Suprapubic skin (tissue), 4 donors: ENCODE data around the gene MLLT10. TPM values are rescaled to one million over a fixed set of nuclear protein-coding genes. Genes with fewer than 3 reads are reported as not detected.

Experiments used
- DNase-seq, 2 donors: peaks; one replicate each; pipeline ENCODE4 v3.0.0-alpha.2; 2019; ENCODE audit warnings: low spot score in 2 of 2
- H3K27ac ChIP-seq: fragments of 200-600 bp; sonication (generic); one replicate; pipeline ENCODE4 v1.5.1; 2019
- H3K27me3 ChIP-seq: fragments of 200-600 bp; sonication (generic); one replicate; pipeline ENCODE4 v1.5.1; 2019
- H3K36me3 ChIP-seq: fragments of 200-600 bp; sonication (generic); one replicate; pipeline ENCODE4 v1.5.1; 2019
- H3K4me1 ChIP-seq: fragments of 200-600 bp; sonication (generic); one replicate; pipeline ENCODE4 v1.5.1; 2019
- H3K4me3 ChIP-seq: fragments of 200-600 bp; sonication (generic); one replicate; pipeline ENCODE4 v1.5.1; 2019; ENCODE audit warnings: mild to moderate bottlenecking
- H3K9me3 ChIP-seq: fragments of 200-600 bp; sonication (generic); one replicate; pipeline ENCODE4 v1.5.1; 2019
- EP300 ChIP-seq: sonication (generic); formaldehyde crosslinking; IDR thresholded peaks from one replicate; pipeline ENCODE4 v1.6.1; 2017; ENCODE audit warnings: antibody characterized with exemption
- POLR2A ChIP-seq, 2 donors: fragments of 450-650 bp; IDR thresholded peaks; one replicate each; pipeline ENCODE4 v1.6.1; 2017; ENCODE audit warnings: antibody characterized with exemption in 2 of 2, mild to moderate bottlenecking in 2 of 2, moderate library complexity in 2 of 2
- POLR2AphosphoS5 ChIP-seq, 3 donors: sonication (generic); formaldehyde crosslinking; IDR thresholded peaks; one replicate each; pipeline ENCODE4 v1.6.1; 2017; ENCODE audit warnings: antibody characterized with exemption in 3 of 3
- WGBS: methylation state at CpG from one replicate; pipeline ENCODE4 v1.1.5; 2018; 5-methylcytosine and 5-hydroxymethylcytosine counted together
- total RNA-seq, 4 donors: library from RNA; depleted of rRNA; stranded (reverse); fragments of >200 nt; gene quantifications; one replicate each; pipeline ENCODE4 v1.1.0, GENCODE V29; 2016
- TF ChIP-seq, protein P1 (sequence below), 2 donors: fragments of 200-600 bp in 1 of 2; fragments of 450-650 bp in 1 of 2; sonication (generic) in 1 of 2; IDR thresholded peaks; one replicate each; pipeline ENCODE4 v1.5.1; 2016 to 2019; ENCODE audit warnings: antibody characterized with exemption in 2 of 2, mild to moderate bottlenecking in 1 of 2, moderate library complexity in 1 of 2

Gene MLLT10
- total RNA-seq, 4 donors from 2014 or later, result 58.0 to 97.8 (median 64.4) TPM

DNA sequence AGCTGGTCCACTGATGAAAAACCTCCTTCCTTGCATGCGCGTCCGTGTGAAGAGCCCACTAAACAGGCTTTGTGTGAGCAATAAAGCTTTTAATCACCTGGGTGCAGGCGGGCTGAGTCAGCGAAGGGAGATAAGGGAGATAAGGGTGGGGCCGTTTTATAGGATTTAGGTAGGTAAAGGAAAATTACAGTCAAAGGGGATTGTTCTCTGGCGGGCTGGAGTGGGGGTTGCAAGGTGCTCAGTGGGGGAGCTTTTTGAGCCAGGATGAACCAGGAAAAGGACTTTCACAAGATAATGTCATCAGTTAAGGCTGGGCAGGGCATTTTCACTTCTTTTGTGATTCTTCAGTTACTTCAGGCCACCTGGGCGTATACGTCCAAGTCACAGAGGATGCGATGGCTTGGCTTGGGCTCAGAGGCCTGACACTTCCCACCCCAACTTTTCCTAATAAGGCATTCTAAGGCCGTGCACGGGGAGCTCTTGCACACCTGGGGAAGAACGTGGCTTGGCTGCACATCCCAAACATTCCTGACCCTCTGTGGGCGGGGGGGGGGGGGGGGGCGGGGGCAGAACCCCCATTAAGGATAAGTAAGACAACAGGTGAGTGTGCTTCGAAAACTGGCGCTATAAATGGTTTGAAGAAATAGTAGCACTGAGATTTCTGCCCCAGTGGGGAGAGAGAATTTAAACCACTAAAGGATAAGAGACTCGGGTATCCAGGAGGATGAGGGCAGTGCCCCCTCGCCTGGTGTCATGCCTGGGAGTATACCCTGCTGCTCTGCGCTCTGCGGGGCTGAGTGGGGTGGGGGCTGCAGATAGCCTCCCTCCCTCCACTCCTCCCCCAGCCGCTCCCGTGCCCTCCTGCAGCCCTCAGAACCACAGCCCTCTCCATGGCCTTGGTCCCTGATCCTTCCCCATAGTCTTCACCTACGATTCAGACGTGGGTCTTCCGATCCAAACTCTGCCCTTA, 217.6 kb downstream of the MLLT10 start:
- no peak for DNase-seq
- Histone ChIP-seq H3K9me3 (no peaks in the 10 kb centered on the region), H3K36me3 (peaks cover 3% of the 10 kb centered on the region), H3K27ac (no peak overlapping the region), H3K4me1 (no peaks in the 10 kb centered on the region), H3K27me3 (no peaks in the 10 kb centered on the region), H3K4me3 (no peak overlapping the region)
- TF ChIP-seq POLR2A (IDR thresholded peaks at IDR 0.05) (no peak), POLR2AphosphoS5 (IDR thresholded peaks at IDR 0.05) (no peak), EP300 (no peak)
- TF ChIP-seq, protein P1, sequence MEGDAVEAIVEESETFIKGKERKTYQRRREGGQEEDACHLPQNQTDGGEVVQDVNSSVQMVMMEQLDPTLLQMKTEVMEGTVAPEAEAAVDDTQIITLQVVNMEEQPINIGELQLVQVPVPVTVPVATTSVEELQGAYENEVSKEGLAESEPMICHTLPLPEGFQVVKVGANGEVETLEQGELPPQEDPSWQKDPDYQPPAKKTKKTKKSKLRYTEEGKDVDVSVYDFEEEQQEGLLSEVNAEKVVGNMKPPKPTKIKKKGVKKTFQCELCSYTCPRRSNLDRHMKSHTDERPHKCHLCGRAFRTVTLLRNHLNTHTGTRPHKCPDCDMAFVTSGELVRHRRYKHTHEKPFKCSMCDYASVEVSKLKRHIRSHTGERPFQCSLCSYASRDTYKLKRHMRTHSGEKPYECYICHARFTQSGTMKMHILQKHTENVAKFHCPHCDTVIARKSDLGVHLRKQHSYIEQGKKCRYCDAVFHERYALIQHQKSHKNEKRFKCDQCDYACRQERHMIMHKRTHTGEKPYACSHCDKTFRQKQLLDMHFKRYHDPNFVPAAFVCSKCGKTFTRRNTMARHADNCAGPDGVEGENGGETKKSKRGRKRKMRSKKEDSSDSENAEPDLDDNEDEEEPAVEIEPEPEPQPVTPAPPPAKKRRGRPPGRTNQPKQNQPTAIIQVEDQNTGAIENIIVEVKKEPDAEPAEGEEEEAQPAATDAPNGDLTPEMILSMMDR (IDR thresholded peaks at IDR 0.05), result no peak
- WGBS, result 66% methylated on average over 25 of the region's 26 CpGs

DNA sequence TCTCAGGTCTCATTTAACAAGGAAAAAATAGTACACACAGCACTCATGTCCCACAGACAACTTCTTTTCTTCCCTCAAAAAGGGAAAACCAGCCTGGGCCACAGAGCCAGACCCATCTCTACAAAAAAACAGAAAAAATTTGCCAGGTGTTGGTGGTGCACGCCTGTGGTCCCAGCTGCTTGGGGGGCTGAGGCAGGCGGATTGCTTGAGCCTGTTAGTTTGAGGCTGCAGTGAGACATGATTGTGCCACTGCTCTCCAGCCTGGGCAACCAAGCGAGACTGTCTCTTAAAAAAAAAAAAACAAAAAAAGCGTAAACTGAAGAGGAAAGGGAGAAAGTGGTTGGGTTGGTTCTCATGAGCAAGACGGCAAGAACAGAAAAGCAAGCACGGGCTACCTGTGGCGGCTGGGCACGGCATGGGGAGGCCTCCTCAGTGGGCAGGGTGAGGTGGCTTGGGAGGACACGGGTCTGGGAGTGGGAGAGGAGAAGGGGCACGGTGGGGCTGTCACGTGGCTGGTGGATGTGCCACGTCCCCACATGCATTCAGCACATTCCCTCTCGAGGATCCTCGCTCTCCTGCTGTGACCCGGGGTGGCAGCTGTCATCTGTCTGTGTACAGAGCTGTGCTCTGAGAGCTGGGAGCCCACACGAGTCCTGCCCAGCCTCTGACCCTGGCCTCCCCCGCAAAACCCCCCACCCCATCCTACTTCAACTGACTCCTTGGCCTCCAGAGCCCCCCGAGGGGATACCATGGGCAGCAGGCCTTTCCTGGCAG, 219.7 kb downstream of the MLLT10 start:
- no peaks in the 10 kb centered on the region for H3K4me1 ChIP-seq
- 89% methylated on average over 16 of the region's 18 CpGs for WGBS
- H3K27ac ChIP-seq, result no peak overlapping the region
- no peak for DNase-seq
- no peak for TF ChIP-seq POLR2A (IDR thresholded peaks at IDR 0.05)
- no peak for TF ChIP-seq EP300
- no peak for TF ChIP-seq POLR2AphosphoS5 (IDR thresholded peaks at IDR 0.05)
- H3K4me3 ChIP-seq, result no peak overlapping the region
- H3K27me3 ChIP-seq, result no peaks in the 10 kb centered on the region
- H3K9me3 ChIP-seq, result no peaks in the 10 kb centered on the region
- H3K36me3 ChIP-seq, result peaks cover 12% of the 10 kb centered on the region

DNA sequence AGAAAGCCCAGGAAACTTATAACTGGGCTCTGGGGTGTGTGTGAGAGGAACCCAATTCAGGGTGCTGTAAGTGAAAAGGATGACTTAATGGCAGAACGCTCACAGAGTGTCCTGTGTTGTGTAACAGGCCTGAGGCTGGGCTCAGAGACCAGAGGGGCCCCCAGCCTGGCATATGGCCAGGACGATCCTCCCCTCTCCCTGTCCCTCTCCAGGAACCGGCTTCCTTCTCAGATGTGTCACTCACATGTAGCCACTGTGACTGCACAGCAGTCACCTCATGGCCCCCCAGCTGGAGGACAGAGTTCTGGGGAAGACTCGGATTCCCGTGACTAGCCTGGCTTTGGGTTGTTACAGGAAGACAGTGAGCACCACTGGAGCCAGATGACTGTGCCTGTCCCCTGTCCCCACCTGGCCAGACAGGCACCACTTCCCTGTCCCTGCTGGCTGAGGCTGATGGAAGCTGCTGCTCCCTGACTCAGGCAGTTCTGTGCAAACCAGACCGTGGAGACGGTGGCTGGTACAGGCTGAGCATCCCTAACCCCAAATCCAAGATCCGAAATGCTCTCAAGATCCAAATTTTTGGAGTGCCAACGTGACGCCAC, 220.5 kb downstream of the MLLT10 start:
- no peak overlapping the region for H3K27ac ChIP-seq
- no peak overlapping the region for H3K4me3 ChIP-seq
- no peaks in the 10 kb centered on the region for H3K9me3 ChIP-seq
- H3K27me3 ChIP-seq, result no peaks in the 10 kb centered on the region
- peaks cover 19% of the 10 kb centered on the region for H3K36me3 ChIP-seq
- H3K4me1 ChIP-seq, result no peaks in the 10 kb centered on the region
- 80% methylated on average over 10 of the region's 10 CpGs for WGBS
- DNase-seq, result no peak
- TF ChIP-seq, protein P1 (IDR thresholded peaks at IDR 0.05), result no peak
- no peak for TF ChIP-seq EP300
- no peak for TF ChIP-seq POLR2AphosphoS5 (IDR thresholded peaks at IDR 0.05)
- no peak for TF ChIP-seq POLR2A (IDR thresholded peaks at IDR 0.05)

DNA sequence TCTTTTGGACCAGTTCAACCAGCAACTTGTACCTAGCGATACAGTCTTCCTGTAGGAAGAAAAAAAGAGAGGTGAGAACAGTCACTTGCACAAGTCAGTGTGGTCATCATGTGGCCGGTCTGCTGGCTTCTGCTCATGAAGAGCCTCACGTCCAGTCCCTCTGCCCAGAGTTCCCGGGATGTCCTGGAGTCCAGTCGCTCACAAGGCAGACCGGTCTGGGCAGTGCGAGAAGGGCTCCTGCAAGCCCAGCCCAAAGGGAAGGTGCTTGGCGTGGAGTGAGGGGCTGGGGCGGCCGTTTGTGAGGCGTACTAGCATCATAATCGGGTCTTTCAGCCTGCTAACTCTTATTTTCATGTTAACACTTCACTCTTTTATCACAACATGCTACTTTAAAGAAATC, 222.7 kb downstream of the MLLT10 start:
- Histone ChIP-seq H3K9me3 (no peaks in the 10 kb centered on the region), H3K4me3 (no peak overlapping the region), H3K36me3 (peaks cover 19% of the 10 kb centered on the region), H3K27ac (no peak overlapping the region), H3K4me1 (no peaks in the 10 kb centered on the region), H3K27me3 (no peaks in the 10 kb centered on the region)
- TF ChIP-seq POLR2A (IDR thresholded peaks at IDR 0.05), result no peak
- TF ChIP-seq EP300, result no peak
- TF ChIP-seq POLR2AphosphoS5 (IDR thresholded peaks at IDR 0.05), result no peak
- TF ChIP-seq, protein P1 (IDR thresholded peaks at IDR 0.05), result no peak
- WGBS, result 89% methylated on average over 12 of the region's 12 CpGs
- no peak for DNase-seq

- Histone ChIP-seq H3K27ac (no peak overlapping the region), H3K36me3 (peaks cover 19% of the 10 kb centered on the region), H3K27me3 (no peaks in the 10 kb centered on the region), H3K4me3 (no peak overlapping the region), H3K4me1 (no peaks in the 10 kb centered on the region), H3K9me3 (no peaks in the 10 kb centered on the region)
- 70% methylated on average over 7 of the region's 8 CpGs for whole genome bisulfite sequencing
- DNase-seq, result no peak
- TF ChIP-seq POLR2A (IDR thresholded peaks at IDR 0.05) (no peak), EP300 (no peak), POLR2AphosphoS5 (IDR thresholded peaks at IDR 0.05) (no peak)
- TF ChIP-seq, protein P1 (IDR thresholded peaks at IDR 0.05), result no peak
Measured at GRCh38 chr10:21757185-21757901, 223.3 kb downstream of the MLLT10 start.
